H1 (cell line): ENCODE data around the gene KLHL3. TPM values are rescaled to one million over a fixed set of nuclear protein-coding genes. Genes with fewer than 3 reads are reported as not detected.

Experiments
- CTCF ChIA-PET: fragments of 300-600 bp; sonication (Branson Sonifier 250); formaldehyde crosslinking; loops from one replicate; lab custom pipeline; 2021; ENCODE audit not compliant: partially characterized antibody; lab: Charles Lee
- POLR2A ChIA-PET: fragments of 300-600 bp; sonication (Branson Sonifier 250); formaldehyde crosslinking; loops from one replicate; lab custom pipeline; 2021; ENCODE audit warnings: inconsistent platforms; ENCODE audit not compliant: partially characterized antibody; lab: Charles Lee
- DNase-seq, 2 experiments: peaks; one replicate each; pipeline versions ENCODE4 v3.0.0 to v3.0.0-alpha.2; 2010 to 2022; ENCODE audit warnings: low spot score in 2 of 2, low read depth in 1 of 2, mixed read lengths in 1 of 2
- FAIRE-seq: peaks from 2 replicates; lab custom pipeline; 2011; peaks lifted over from hg19 to GRCh38; lab: Jason Lieb, UNC
- H2AFZ ChIP-seq: 2 replicates; pipeline ENCODE4 v1.8.1; 2012; ENCODE audit warnings: low read length, inconsistent platforms
- H2AK5ac ChIP-seq: 2 replicates; pipeline ENCODE4 v1.6.1; 2013; ENCODE audit warnings: low read depth, low read length
- H2BK120ac ChIP-seq: replicated peaks from 2 replicates; pipeline ENCODE3; 2013; ENCODE audit warnings: low read depth, low read length, inconsistent platforms
- H2BK12ac ChIP-seq: 2 replicates; pipeline ENCODE4 v1.6.1; 2013; ENCODE audit warnings: low read depth, low read length
- H2BK15ac ChIP-seq: 2 replicates; pipeline ENCODE4 v1.6.1; 2013; ENCODE audit warnings: low read length
- H2BK20ac ChIP-seq: 2 replicates; pipeline ENCODE4 v1.6.1; 2013; ENCODE audit warnings: low read length
- H2BK5ac ChIP-seq: 2 replicates; pipeline ENCODE4 v1.6.1; 2013; ENCODE audit warnings: low read depth, low read length
- H3K14ac ChIP-seq: 2 replicates; pipeline ENCODE4 v1.6.1; 2013; ENCODE audit warnings: inconsistent platforms; ENCODE audit not compliant: insufficient read length
- H3K18ac ChIP-seq: 2 replicates; pipeline ENCODE4 v1.6.1; 2013; ENCODE audit warnings: low read length; ENCODE audit errors: extremely low read depth
- H3K23ac ChIP-seq: 2 replicates; pipeline ENCODE4 v1.6.1; 2013; ENCODE audit warnings: inconsistent platforms; ENCODE audit not compliant: insufficient read length
- H3K23me2 ChIP-seq: 2 replicates; pipeline ENCODE4 v1.6.1; 2013; ENCODE audit warnings: low read depth, low read length
- H3K27ac ChIP-seq: 2 replicates; pipeline ENCODE4 v1.6.1; 2011; ENCODE audit warnings: low read depth, low read length, inconsistent platforms
- H3K27me3 ChIP-seq, 4 experiments: replicated peaks in 1 of 4; 1 replicate in 1 of 4; 2 replicates in 3 of 4; pipeline versions ENCODE4 v1.6.1 to v1.8.1; 2011 to 2013; ENCODE audit warnings: low read length in 3 of 4, mild to moderate bottlenecking in 3 of 4, inconsistent platforms in 2 of 4, mixed read lengths in 2 of 4, moderate library complexity in 1 of 4; ENCODE audit not compliant: control insufficient read depth in 3 of 4, insufficient read depth in 3 of 4; ENCODE audit errors: extremely low read depth in 1 of 4
- H3K36me3 ChIP-seq, 4 experiments: 2 replicates each; pipeline versions ENCODE4 v1.6.1 to v1.8.1; 2011 to 2013; ENCODE audit warnings: mild to moderate bottlenecking in 4 of 4, low read length in 3 of 4, moderate library complexity in 2 of 4, control low read depth in 1 of 4, inconsistent platforms in 1 of 4; ENCODE audit not compliant: insufficient read depth in 4 of 4, control insufficient read depth in 2 of 4
- H3K4ac ChIP-seq: replicated peaks from 2 replicates; pipeline ENCODE3; 2013; ENCODE audit warnings: low read length, low read depth, mixed read lengths, inconsistent platforms; ENCODE audit not compliant: insufficient read length
- H3K4me1 ChIP-seq, 4 experiments: replicated peaks in 1 of 4; 1 replicate in 1 of 4; 2 replicates in 3 of 4; pipeline versions ENCODE4 v1.6.1 to v1.8.1; 2011 to 2013; ENCODE audit warnings: low read length in 3 of 4, inconsistent platforms in 2 of 4, mixed read lengths in 1 of 4; ENCODE audit not compliant: insufficient read depth in 4 of 4, control insufficient read depth in 3 of 4
- H3K4me2 ChIP-seq, 2 experiments: 2 replicates each; pipeline versions ENCODE4 v1.6.1 to v1.8.1; 2011 to 2013; ENCODE audit warnings: low read depth in 2 of 2, low read length in 2 of 2, control low read depth in 1 of 2, inconsistent platforms in 1 of 2, mild to moderate bottlenecking in 1 of 2; ENCODE audit not compliant: insufficient read depth in 1 of 2
- H3K4me3 ChIP-seq, 4 experiments: fragments of 200-600, 300-600 bp in 1 of 4; sonication (generic), shearing (Covaris generic), sonication (Bioruptor Twin) in 1 of 4; 2 replicates each; pipeline versions ENCODE4 v1.5.1 to v1.8.1; 2011 to 2016; ENCODE audit warnings: low read length in 4 of 4, low read depth in 3 of 4, control low read depth in 2 of 4, inconsistent platforms in 2 of 4, mild to moderate bottlenecking in 2 of 4, mixed read lengths in 1 of 4, moderate library complexity in 1 of 4; ENCODE audit not compliant: insufficient read depth in 2 of 4; ENCODE audit errors: extremely low read depth in 1 of 4
- H3K56ac ChIP-seq: replicated peaks from 2 replicates; pipeline ENCODE3; 2013; ENCODE audit warnings: low read depth, mild to moderate bottlenecking, mixed read lengths, low read length, inconsistent platforms; ENCODE audit not compliant: insufficient read length
- H3K79me1 ChIP-seq: 2 replicates; pipeline ENCODE4 v1.6.1; 2013; ENCODE audit warnings: low read depth, low read length, control low read depth
- H3K79me2 ChIP-seq, 2 experiments: 2 replicates each; pipeline versions ENCODE4 v1.6.1 to v1.8.1; 2012 to 2013; ENCODE audit warnings: low read length in 2 of 2, mild to moderate bottlenecking in 2 of 2, inconsistent platforms in 1 of 2; ENCODE audit not compliant: insufficient read depth in 2 of 2, control insufficient read depth in 1 of 2
- H3K9ac ChIP-seq, 4 experiments: replicated peaks in 1 of 4; 1 replicate in 1 of 4; 2 replicates in 3 of 4; pipeline versions ENCODE4 v1.6.1 to v1.8.1; 2011 to 2013; ENCODE audit warnings: low read depth in 3 of 4, low read length in 3 of 4, control low read depth in 2 of 4, mild to moderate bottlenecking in 2 of 4, moderate library complexity in 2 of 4, inconsistent platforms in 1 of 4; ENCODE audit errors: extremely low read depth in 1 of 4
- H3K9me3 ChIP-seq, 2 experiments: 2 replicates each; pipeline versions ENCODE4 v1.6.1 to v1.8.1; 2012 to 2013; ENCODE audit warnings: mild to moderate bottlenecking in 2 of 2, moderate library complexity in 2 of 2, control low read depth in 1 of 2, inconsistent platforms in 1 of 2, low read depth in 1 of 2, low read length in 1 of 2, mixed read lengths in 1 of 2; ENCODE audit not compliant: insufficient read depth in 2 of 2
- H4K20me1 ChIP-seq, 2 experiments: replicated peaks in 1 of 2; 2 replicates each; pipeline versions ENCODE3 to v1.8.1; 2011 to 2013; ENCODE audit warnings: inconsistent platforms in 2 of 2, low read length in 2 of 2, mild to moderate bottlenecking in 1 of 2; ENCODE audit not compliant: insufficient read depth in 2 of 2, control insufficient read depth in 1 of 2
- H4K5ac ChIP-seq: 2 replicates; pipeline ENCODE4 v1.6.1; 2013; ENCODE audit warnings: low read length, low read depth, mixed read lengths, inconsistent platforms; ENCODE audit not compliant: insufficient read length
- H4K8ac ChIP-seq: 2 replicates; pipeline ENCODE4 v1.8.0; 2013; ENCODE audit warnings: mild to moderate bottlenecking, moderate library complexity, low read length, inconsistent platforms; ENCODE audit not compliant: insufficient read depth; ENCODE audit errors: extremely low read depth
- H4K91ac ChIP-seq: replicated peaks from 2 replicates; pipeline ENCODE3; 2013; ENCODE audit warnings: low read length, mixed read lengths, inconsistent platforms; ENCODE audit not compliant: insufficient read length
- CBX8 ChIP-seq: fragments of 300-800, 300-1000 bp; sonication (generic); IDR thresholded peaks from 2 replicates; pipeline ENCODE4 v1.7.1; 2016; ENCODE audit warnings: low read depth, low read length, borderline replicate concordance
- SIRT6 ChIP-seq: IDR thresholded peaks from one replicate; pipeline ENCODE4 v1.7.1; 2012; ENCODE audit warnings: low read length, inconsistent platforms
- polyA plus RNA-seq, 7 experiments: library from polyadenylated mRNA; depleted of rRNA in 3 of 7; stranded (reverse) in 5 of 7; unstranded in 2 of 7; fragments of >200 nt in 5 of 7; fragments of 200-250 nt in 2 of 7; gene quantifications; 1 replicate in 5 of 7; 2 replicates in 1 of 7; 4 replicates in 1 of 7; pipeline versions ENCODE4 v1.2.1 to v1.2.3, GENCODE V29; 2011 to 2013; ENCODE audit warnings: missing spikeins in 2 of 7, mixed read lengths in 2 of 7
- total RNA-seq: library from RNA; stranded (reverse); fragmentation: NEBNext Ultra II Directional; extraction: Animal tissue kit (Norgen Biotek cat#: 25700); gene quantifications from 2 replicates; pipeline ENCODE4 v1.2.1, GENCODE V29; 2021

The KLHL3 gene
- total and polyA plus RNA-seq, 2 of the 8 experiments (the other 6 are each of a cell fraction or from before 2014, with no cell fraction given), result 7.4 to 13.7 TPM

- Histone ChIP-seq H3K56ac (no peak overlapping the region), H2BK15ac (no peak overlapping the region), H3K27me3 (no peaks in the 10 kb centered on the region), H3K23ac (no peak overlapping the region), H2BK12ac (no peak overlapping the region), H3K4ac (no peak overlapping the region), H3K9ac (no peak overlapping the region), H3K79me2 (no peaks in the 10 kb centered on the region), H3K4me1 (no peaks in the 10 kb centered on the region), H2AK5ac (no peak overlapping the region), H3K23me2 (no peaks in the 10 kb centered on the region), H2BK120ac (no peak overlapping the region), H3K9me3 (no peaks in the 10 kb centered on the region), H3K36me3 (no peaks in the 10 kb centered on the region; a peak in 1 of 8 replicates), H3K4me2 (no peak overlapping the region), H3K14ac (no peak overlapping the region), H4K8ac (no peak overlapping the region), H2BK5ac (no peak overlapping the region), H2AFZ (no peak overlapping the region), H4K91ac (no peak overlapping the region), H3K27ac (no peak overlapping the region), H2BK20ac (no peak overlapping the region), H3K18ac (no peak overlapping the region), H3K4me3 (no peak overlapping the region), H4K20me1 (peaks cover 0 to 3% of the 10 kb centered on the region in 2 experiments), H3K79me1 (no peaks in the 10 kb centered on the region), H4K5ac (no peak overlapping the region)
- FAIRE-seq, result no peak
- POLR2A ChIA-PET, result interaction anchor here (2.2 kb wide), 1 partner anchor 16 kb away, joined by 4 read pairs; no protein-coding TSS in a partner anchor
- DNase-seq, result no peak
- CTCF ChIA-PET, result no interaction called here
- TF ChIP-seq CBX8, result no peak
- no peak for TF ChIP-seq SIRT6
Measured at GRCh38 chr5:137705106-137705505, 30.8 kb downstream of the KLHL3 start.
